Measurements from ENCODE around the gene RABGEF1. TPM values are rescaled to one million over a fixed set of nuclear protein-coding genes. Genes with fewer than 3 reads are reported as not detected.
A peak's percentile ranks its signal among the peaks of the same experiment; 100 is the strongest.

Gene RABGEF1
- total RNA-seq, 1 donor from 2014 or later, result 21.8 TPM

- TF ChIP-seq, protein P1, sequence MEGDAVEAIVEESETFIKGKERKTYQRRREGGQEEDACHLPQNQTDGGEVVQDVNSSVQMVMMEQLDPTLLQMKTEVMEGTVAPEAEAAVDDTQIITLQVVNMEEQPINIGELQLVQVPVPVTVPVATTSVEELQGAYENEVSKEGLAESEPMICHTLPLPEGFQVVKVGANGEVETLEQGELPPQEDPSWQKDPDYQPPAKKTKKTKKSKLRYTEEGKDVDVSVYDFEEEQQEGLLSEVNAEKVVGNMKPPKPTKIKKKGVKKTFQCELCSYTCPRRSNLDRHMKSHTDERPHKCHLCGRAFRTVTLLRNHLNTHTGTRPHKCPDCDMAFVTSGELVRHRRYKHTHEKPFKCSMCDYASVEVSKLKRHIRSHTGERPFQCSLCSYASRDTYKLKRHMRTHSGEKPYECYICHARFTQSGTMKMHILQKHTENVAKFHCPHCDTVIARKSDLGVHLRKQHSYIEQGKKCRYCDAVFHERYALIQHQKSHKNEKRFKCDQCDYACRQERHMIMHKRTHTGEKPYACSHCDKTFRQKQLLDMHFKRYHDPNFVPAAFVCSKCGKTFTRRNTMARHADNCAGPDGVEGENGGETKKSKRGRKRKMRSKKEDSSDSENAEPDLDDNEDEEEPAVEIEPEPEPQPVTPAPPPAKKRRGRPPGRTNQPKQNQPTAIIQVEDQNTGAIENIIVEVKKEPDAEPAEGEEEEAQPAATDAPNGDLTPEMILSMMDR (IDR thresholded peaks at IDR 0.05; ENCODE audit: unreplicated experiment), result no peak
- no peak for DNase-seq (ENCODE audit: low spot score in 2 of 2, unreplicated experiment in 2 of 2)
- Mint-ChIP-seq H3K27me3 (ENCODE audit: low read depth) (peaks cover 2% of the 10 kb centered on the region), H3K4me3 (no peak overlapping the region), H3K4me1 (peaks cover 20% of the 10 kb centered on the region), H3K36me3 (no peaks in the 10 kb centered on the region), H3K27ac (peak overlapping the region; percentile 73), H3K9me3 (no peaks in the 10 kb centered on the region)
Observed at GRCh38 chr7:66847879-66848790, 107.6 kb downstream of the RABGEF1 start.

DNA sequence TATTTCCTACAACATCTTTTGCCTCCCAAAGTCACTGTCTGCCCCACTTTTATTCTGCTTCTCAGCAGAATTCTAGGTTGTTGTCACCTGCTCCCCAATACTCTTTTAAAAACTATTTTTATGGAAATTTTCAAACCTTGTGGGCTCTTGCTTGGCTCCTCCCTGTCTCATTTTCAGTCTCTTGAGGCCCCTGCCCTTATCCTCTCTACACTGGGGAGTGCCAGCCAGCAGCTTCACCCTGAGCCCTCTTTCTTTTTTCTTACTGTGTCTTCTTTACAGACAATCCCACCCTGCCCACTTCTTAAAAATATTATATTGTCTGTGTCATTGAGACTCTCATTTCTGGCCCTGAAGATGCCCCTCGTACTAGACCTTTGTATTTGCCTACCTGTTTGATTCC is 118.8 kb downstream of the RABGEF1 start:
- Mint-ChIP-seq H3K36me3 (peaks cover 8% of the 10 kb centered on the region), H3K27me3 (ENCODE audit: low read depth) (no peaks in the 10 kb centered on the region), H3K4me1 (no peaks in the 10 kb centered on the region), H3K27ac (no peak overlapping the region), H3K4me3 (no peak overlapping the region), H3K9me3 (no peaks in the 10 kb centered on the region)
- DNase-seq (ENCODE audit: low spot score in 2 of 2, unreplicated experiment in 2 of 2), result no peak
- TF ChIP-seq, protein P1 (IDR thresholded peaks at IDR 0.05; ENCODE audit: unreplicated experiment), result no peak

DNA sequence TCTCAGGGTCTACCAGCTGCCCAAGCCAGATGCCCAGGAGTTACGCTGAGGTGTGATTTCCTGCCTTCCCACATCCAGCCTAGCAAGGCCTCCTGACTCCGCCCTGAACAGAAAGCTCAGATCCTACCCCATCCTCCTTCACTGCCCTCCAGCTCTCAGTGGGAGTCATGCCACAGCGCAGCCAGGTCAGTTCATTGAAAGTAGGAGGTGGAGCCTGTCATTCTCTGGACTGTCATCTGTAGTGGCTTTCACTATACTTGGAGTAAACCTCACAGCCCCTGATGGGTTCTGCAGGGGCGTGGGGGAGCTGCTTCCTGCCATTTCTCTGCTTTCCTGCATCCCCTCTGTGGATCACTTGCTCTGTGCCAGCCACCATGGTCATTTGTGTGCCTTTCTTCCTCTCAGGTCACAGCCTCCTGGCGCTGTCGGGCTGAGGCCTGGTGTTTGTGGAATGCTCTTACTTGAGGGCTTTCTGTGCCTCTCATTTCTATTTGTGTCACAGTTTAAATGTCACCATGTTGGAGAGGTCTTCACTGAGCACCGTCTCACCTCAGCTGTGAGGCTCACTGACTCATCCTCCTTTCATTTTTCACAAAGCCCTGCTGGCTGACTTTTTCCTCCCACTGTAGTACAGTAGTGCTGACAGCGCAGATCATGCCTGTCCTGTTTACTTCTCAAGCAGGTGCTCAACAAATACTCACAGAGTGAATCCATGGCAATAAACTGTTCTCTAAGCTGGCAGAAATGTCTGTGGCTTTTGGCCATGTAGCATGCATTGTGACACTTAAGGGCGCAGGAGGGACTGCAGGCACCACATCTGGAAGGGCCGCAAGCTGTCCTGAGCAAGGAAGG is 119.5 kb downstream of the RABGEF1 start:
- TF ChIP-seq, protein P1 (IDR thresholded peaks at IDR 0.05; ENCODE audit: unreplicated experiment), result no peak
- H3K4me3 Mint-ChIP-seq, result no peak overlapping the region
- H3K4me1 Mint-ChIP-seq, result no peaks in the 10 kb centered on the region
- H3K27me3 Mint-ChIP-seq (ENCODE audit: low read depth), result no peaks in the 10 kb centered on the region
- DNase-seq (ENCODE audit: low spot score in 2 of 2, unreplicated experiment in 2 of 2), result no peak
- H3K27ac Mint-ChIP-seq, result no peak overlapping the region
- no peaks in the 10 kb centered on the region for H3K9me3 Mint-ChIP-seq
- H3K36me3 Mint-ChIP-seq, result peaks cover 8% of the 10 kb centered on the region

GRCh38 chr7:66860767-66861166 is 120.2 kb downstream of the RABGEF1 start:
- Mint-ChIP-seq H3K27me3 (ENCODE audit: low read depth) (no peaks in the 10 kb centered on the region), H3K36me3 (peaks cover 8% of the 10 kb centered on the region), H3K27ac (no peak overlapping the region), H3K4me3 (no peak overlapping the region), H3K4me1 (no peaks in the 10 kb centered on the region), H3K9me3 (no peaks in the 10 kb centered on the region)
- DNase-seq (ENCODE audit: low spot score in 2 of 2, unreplicated experiment in 2 of 2), result no peak
- TF ChIP-seq, protein P1 (IDR thresholded peaks at IDR 0.05; ENCODE audit: unreplicated experiment), result no peak

Other genes starting within 250 kb of the RABGEF1 start
- gene KCTD7, start 111.9 kb upstream of the RABGEF1 start, total RNA-seq, result 14.3 to 15.9 TPM (median 15.2 TPM) in 3 replicates
- 81.3 to 85.3 TPM (median 85.1 TPM) in 3 replicates for gene TMEM248, start 180.5 kb downstream of the RABGEF1 start, total RNA-seq